HEK293T (cell line): ENCODE data around the gene BIN1.

ENCODE experiments used
- CTCF ChIA-PET: fragments of 350-600 bp; formaldehyde crosslinking; extraction: SDS; loops from one replicate; lab custom pipeline; 2021; ENCODE audit warnings: antibody characterized with exemption, inconsistent platforms; lab: Yijun Ruan, JAX
- POLR2A ChIA-PET: fragments of 350-600 bp; formaldehyde crosslinking; extraction: SDS; loops from one replicate; lab custom pipeline; 2020; ENCODE audit warnings: antibody characterized with exemption, inconsistent platforms; lab: Yijun Ruan, JAX
- DNase-seq: peaks from one replicate; pipeline ENCODE4 v3.0.0; 2012; ENCODE audit warnings: mixed read lengths; ENCODE audit errors: extremely low spot score
- ARNT ChIP-seq: fragments of 450-650 bp; IDR thresholded peaks from 2 replicates; pipeline ENCODE4 v1.6.1; 2017; ENCODE audit warnings: mild to moderate bottlenecking
- BHLHE40 ChIP-seq: fragments of 450-650 bp; IDR thresholded peaks from 2 replicates; pipeline ENCODE4 v1.6.1; 2016; ENCODE audit warnings: mild to moderate bottlenecking, moderate library complexity, borderline replicate concordance
- CTBP1 ChIP-seq: fragments of 450-650 bp; IDR thresholded peaks from 2 replicates; pipeline ENCODE4 v1.6.1; 2016; ENCODE audit warnings: borderline replicate concordance
- ELF4 ChIP-seq: fragments of 450-650 bp; IDR thresholded peaks from 2 replicates; pipeline ENCODE4 v1.6.1; 2017; ENCODE audit warnings: antibody characterized with exemption
- FOXA1 ChIP-seq: fragments of 450-650 bp; IDR thresholded peaks from 2 replicates; pipeline ENCODE4 v1.6.1; 2016; ENCODE audit warnings: mild to moderate bottlenecking
- FOXK2 ChIP-seq: fragments of 450-650 bp; IDR thresholded peaks from 2 replicates; pipeline ENCODE4 v1.6.1; 2016; ENCODE audit warnings: mild to moderate bottlenecking
- FOXM1 ChIP-seq: fragments of 450-650 bp; IDR thresholded peaks from 2 replicates; pipeline ENCODE4 v1.6.1; 2017; ENCODE audit warnings: mild to moderate bottlenecking, borderline replicate concordance
- HDGF ChIP-seq: fragments of 450-650 bp; IDR thresholded peaks from 2 replicates; pipeline ENCODE4 v1.6.1; 2017; ENCODE audit warnings: antibody characterized with exemption, borderline replicate concordance
- L3MBTL2 ChIP-seq: fragments of 450-650 bp; conservative IDR thresholded peaks from 2 replicates; pipeline ENCODE4 v1.6.1; 2016; ENCODE audit warnings: mild to moderate bottlenecking
- LEF1 ChIP-seq: fragments of 450-650 bp; IDR thresholded peaks from 2 replicates; pipeline ENCODE4 v1.6.1; 2017; ENCODE audit warnings: mild to moderate bottlenecking, borderline replicate concordance
- NFRKB ChIP-seq: fragments of 450-650 bp; IDR thresholded peaks from 2 replicates; pipeline ENCODE4 v1.6.1; 2016; ENCODE audit warnings: mild to moderate bottlenecking, moderate library complexity
- SP1 ChIP-seq: fragments of 450-650 bp; IDR thresholded peaks from 2 replicates; pipeline ENCODE4 v1.6.1; 2017
- SUZ12 ChIP-seq: fragments of 450-650 bp; IDR thresholded peaks from 2 replicates; pipeline ENCODE4 v1.6.1; 2016; ENCODE audit warnings: mild to moderate bottlenecking
- TARDBP ChIP-seq: fragments of 450-650 bp; IDR thresholded peaks from 2 replicates; pipeline ENCODE4 v1.6.1; 2016
- ZNF384 ChIP-seq: fragments of 450-650 bp; IDR thresholded peaks from 2 replicates; pipeline ENCODE4 v1.6.1; 2016
- TF ChIP-seq, protein P1 (sequence below): fragments of 450-650 bp; IDR thresholded peaks from 2 replicates; pipeline ENCODE4 v1.6.1; 2016

BIN1 gene

DNA sequence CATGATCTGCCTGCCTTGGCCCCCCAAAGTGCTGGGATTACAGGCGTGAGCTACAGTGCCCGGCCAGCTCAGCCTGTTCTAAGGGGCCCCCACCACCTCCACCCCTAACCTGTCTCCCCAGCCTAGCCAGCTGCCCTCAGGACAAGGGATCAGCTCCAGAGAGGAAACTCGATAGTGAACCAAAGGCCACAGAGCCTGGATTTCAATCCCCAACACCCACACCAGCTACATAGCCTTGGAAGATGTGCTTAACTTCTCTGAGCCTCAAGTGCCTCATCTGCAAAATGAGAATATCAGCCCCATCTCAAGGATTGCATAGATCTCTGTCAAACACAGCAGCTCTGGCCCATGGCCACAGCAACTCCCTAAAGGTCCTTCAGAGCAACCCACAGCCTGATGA, 32.0 kb downstream of the BIN1 start:
- TF ChIP-seq HDGF (no peak), TARDBP (no peak), SUZ12 (no peak), BHLHE40 (no peak), ARNT (no peak), LEF1 (no peak), SP1 (no peak), FOXK2 (no peak), NFRKB (no peak), L3MBTL2 (no peak), FOXA1 (no peak), ZNF384 (no peak), FOXM1 (no peak), CTBP1 (no peak), ELF4 (no peak)
- TF ChIP-seq, protein P1, sequence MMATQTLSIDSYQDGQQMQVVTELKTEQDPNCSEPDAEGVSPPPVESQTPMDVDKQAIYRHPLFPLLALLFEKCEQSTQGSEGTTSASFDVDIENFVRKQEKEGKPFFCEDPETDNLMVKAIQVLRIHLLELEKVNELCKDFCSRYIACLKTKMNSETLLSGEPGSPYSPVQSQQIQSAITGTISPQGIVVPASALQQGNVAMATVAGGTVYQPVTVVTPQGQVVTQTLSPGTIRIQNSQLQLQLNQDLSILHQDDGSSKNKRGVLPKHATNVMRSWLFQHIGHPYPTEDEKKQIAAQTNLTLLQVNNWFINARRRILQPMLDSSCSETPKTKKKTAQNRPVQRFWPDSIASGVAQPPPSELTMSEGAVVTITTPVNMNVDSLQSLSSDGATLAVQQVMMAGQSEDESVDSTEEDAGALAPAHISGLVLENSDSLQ, result no peak
- ChIA-PET POLR2A (no interaction called here), CTCF (no interaction called here)
- no peak for DNase-seq

DNA sequence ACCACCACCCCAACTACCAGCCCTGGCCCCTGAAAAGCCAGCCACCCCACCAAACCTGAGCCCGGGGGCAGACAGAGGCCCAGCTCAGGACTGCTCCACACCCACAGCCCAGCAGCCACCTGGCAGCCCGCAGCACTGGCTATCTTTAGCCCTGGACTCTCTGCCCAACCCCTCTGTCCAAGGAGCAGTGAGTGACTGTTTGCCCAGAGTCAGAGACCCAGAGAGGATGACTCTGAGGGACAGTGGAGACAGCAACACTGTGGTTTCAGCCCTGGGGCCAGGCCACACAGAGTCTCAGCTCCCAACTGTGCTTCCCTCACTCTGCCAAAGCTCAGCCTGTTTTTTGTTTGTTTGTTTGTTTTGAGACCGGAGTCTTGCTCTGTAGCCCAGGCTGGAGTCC, 32.6 kb downstream of the BIN1 start:
- POLR2A ChIA-PET, result no interaction called here
- TF ChIP-seq CTBP1, result no peak
- DNase-seq, result no peak
- CTCF ChIA-PET, result no interaction called here

DNA sequence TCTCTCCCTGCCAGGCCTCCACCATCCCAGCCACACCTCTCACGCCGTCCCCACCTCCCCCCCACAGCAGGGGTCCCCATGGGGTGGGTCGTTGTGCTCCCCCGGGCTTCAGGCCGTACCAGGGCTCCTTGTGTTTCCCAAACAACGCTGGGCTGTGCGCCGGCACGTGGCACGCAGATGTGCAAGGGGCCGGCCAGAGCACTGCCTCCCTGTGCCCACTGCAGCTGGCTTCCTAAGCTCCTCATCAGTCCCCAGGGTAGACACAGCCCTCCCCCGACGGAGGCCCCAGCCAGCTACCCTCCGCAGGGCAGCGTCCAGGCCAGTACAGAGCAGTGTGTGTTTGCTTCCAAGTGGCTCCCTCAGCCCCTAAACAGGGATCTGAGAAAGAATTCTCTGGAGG, 34.0 kb downstream of the BIN1 start:
- POLR2A ChIA-PET, result no interaction called here
- CTCF ChIA-PET, result no interaction called here
- no peak for TF ChIP-seq LEF1
- no peak for TF ChIP-seq ZNF384
- TF ChIP-seq ELF4, result no peak
- TF ChIP-seq FOXA1, result no peak
- no peak for TF ChIP-seq BHLHE40
- TF ChIP-seq L3MBTL2, result no peak
- TF ChIP-seq SP1, result no peak
- DNase-seq, result no peak

DNA sequence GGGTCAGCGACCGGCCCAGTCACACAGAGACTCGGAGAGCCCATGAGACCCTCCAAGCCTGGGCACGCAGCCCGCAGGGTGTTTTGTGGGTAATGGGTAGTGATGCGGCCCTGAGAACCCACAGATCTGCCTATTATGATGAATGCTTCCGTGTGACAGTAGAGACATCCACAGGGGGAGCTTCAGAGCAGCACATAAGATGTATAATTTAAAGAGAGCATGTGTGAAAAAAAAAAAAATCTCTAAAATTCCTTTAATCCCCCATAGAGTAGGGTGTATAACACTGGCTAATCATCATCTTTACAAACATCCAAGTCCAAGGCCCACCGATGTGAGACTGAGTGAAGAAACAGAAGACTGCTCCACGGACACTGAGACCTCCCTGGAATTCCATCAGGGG, 34.6 kb downstream of the BIN1 start:
- no peak for TF ChIP-seq FOXA1
- TF ChIP-seq FOXM1, result no peak
- no peak for TF ChIP-seq ARNT
- TF ChIP-seq L3MBTL2, result no peak
- TF ChIP-seq TARDBP, result no peak
- TF ChIP-seq, protein P1, result no peak
- TF ChIP-seq BHLHE40, result no peak
- no peak for TF ChIP-seq NFRKB
- no peak for TF ChIP-seq FOXK2
- no peak for TF ChIP-seq HDGF
- TF ChIP-seq ZNF384, result no peak
- TF ChIP-seq ELF4, result no peak
- no peak for TF ChIP-seq LEF1
- TF ChIP-seq SUZ12, result no peak
- TF ChIP-seq SP1, result no peak
- TF ChIP-seq CTBP1, result no peak
- CTCF ChIA-PET, result no interaction called here
- POLR2A ChIA-PET, result no interaction called here
- DNase-seq, result no peak

DNA sequence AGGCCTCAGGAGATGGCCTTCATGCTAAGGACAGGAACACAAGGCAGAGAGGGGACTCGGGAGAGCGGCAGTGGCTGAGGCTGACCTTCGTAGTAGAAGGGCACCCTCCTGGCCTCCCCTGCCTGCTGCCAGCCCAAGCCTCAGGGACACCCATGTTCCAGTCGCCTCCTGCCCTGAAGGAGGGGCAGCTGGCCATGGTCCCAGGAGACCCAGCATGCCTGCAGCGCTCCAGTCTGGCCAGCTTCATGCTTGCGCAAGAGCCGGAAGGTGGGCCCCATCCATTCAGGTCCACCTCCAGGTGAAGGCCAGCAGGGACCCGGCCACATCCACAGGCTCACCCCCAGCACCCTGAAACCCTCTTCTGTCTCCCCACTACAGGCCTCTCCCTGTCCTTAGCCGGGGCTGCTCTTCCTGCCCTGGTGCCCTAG, 35.0 kb downstream of the BIN1 start:
- ChIA-PET CTCF (interaction anchor here (0.6 kb wide), 1 partner anchor 68 kb away, joined by 3 read pairs; no protein-coding TSS in a partner anchor), POLR2A (no interaction called here)
- no peak for TF ChIP-seq HDGF
- DNase-seq, result no peak

DNA sequence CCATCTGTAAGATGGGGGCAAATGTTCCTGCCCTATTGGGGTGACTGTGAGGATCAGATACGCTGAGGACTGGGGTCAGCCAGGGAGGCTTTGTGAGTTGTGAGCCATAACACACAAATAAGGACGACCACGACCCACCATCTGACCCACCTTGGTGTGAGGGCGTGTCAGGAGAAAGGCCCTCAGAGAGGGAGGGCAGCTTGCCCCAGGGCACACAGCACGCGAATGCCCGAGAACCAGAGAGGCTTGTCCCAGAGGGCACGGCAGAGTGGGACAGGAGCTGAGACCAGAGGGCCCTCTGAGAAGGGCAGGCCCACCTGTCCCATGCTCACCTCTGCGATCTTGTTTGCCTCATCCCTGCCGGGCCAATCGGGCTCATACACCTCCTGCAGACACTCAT, 36.7 kb downstream of the BIN1 start:
- CTCF ChIA-PET, result no interaction called here
- TF ChIP-seq SP1, result no peak
- TF ChIP-seq ARNT, result no peak
- no peak for TF ChIP-seq L3MBTL2
- TF ChIP-seq FOXM1, result no peak

DNA sequence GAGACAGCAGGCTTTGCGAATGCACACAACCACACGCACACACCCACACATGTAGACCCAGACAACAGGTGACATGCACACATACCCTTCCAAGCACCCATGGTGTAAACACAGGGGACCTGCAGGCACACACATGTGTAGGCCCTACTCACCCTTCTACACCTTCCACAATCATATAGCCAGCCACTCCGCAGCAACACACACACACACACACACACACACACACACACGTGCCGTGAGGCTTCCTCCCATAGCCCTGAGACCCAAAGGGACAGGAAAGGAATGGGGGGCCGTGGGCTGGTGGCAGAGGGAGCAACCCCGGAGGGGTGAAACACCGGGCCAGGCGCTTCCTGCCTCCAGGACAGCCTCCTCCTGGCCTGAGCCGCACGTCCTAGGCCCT, 37.4 kb downstream of the BIN1 start:
- TF ChIP-seq FOXA1 (no peak), BHLHE40 (no peak), L3MBTL2 (no peak), LEF1 (no peak), ARNT (no peak), TARDBP (no peak), ELF4 (no peak), HDGF (no peak), FOXK2 (no peak), SP1 (no peak), CTBP1 (no peak), ZNF384 (no peak), NFRKB (no peak)
- TF ChIP-seq, protein P1, result no peak
- ChIA-PET CTCF (no interaction called here), POLR2A (no interaction called here)
- DNase-seq, result no peak

More for the DNA sequence above, 36.7 kb downstream of the BIN1 start:
- DNase-seq, result no peak
- POLR2A ChIA-PET, result no interaction called here
